CD14-positive monocyte (primary cell): Measurements from ENCODE around the gene GIMAP4. TPM values are rescaled to one million over a fixed set of nuclear protein-coding genes. Genes with fewer than 3 reads are reported as not detected.

Experiments
- DNase-seq, 3 donors: peaks; one replicate each; pipeline ENCODE4 v3.0.0-alpha.2; 2011 to 2022
- H2AFZ ChIP-seq: 2 replicates; pipeline ENCODE4 v1.6.0; 2012; ENCODE audit warnings: mild to moderate bottlenecking, low read depth, low read length, inconsistent platforms; ENCODE audit not compliant: insufficient read depth, poor library complexity, severe bottlenecking
- H3K27ac ChIP-seq, 2 donors: 1 replicate in 1 of 2; 2 replicates in 1 of 2; pipeline ENCODE4 v1.5.1; 2012 to 2013; ENCODE audit warnings: low read length in 2 of 2, control low read depth in 1 of 2, inconsistent platforms in 1 of 2, low read depth in 1 of 2, mild to moderate bottlenecking in 1 of 2
- H3K27me3 ChIP-seq, 2 donors: one replicate each; pipeline versions ENCODE4 v1.6.0 to v1.6.1; 2011 to 2013; ENCODE audit warnings: low read length in 2 of 2; ENCODE audit not compliant: control insufficient read depth in 2 of 2, insufficient read depth in 2 of 2
- H3K36me3 ChIP-seq, 2 donors: replicated peaks in 1 of 2; 1 replicate in 1 of 2; 2 replicates in 1 of 2; pipeline versions ENCODE4 v1.5.1 to v1.6.1; 2012 to 2013; ENCODE audit warnings: low read length in 2 of 2, control low read depth in 1 of 2, inconsistent platforms in 1 of 2, mild to moderate bottlenecking in 1 of 2; ENCODE audit not compliant: insufficient read depth in 2 of 2, control insufficient read depth in 1 of 2
- H3K4me1 ChIP-seq, 2 donors: 1 replicate in 1 of 2; 2 replicates in 1 of 2; pipeline versions ENCODE4 v1.5.1 to v1.6.1; 2012 to 2013; ENCODE audit warnings: low read length in 2 of 2, control low read depth in 1 of 2, inconsistent platforms in 1 of 2, mild to moderate bottlenecking in 1 of 2, moderate library complexity in 1 of 2; ENCODE audit not compliant: insufficient read depth in 2 of 2, control insufficient read depth in 1 of 2
- H3K4me2 ChIP-seq: replicated peaks from 2 replicates; pipeline ENCODE3; 2012; ENCODE audit warnings: low read length, moderate library complexity, mild to moderate bottlenecking; ENCODE audit not compliant: poor library complexity, severe bottlenecking; ENCODE audit errors: extremely low read depth
- H3K4me3 ChIP-seq, 3 experiments: fragments of 200-600 bp in 1 of 3; sonication (generic) in 1 of 3; replicated peaks in 1 of 3; 1 replicate in 2 of 3; 2 replicates in 1 of 3; pipeline ENCODE4 v1.5.1; 2011 to 2013; ENCODE audit warnings: low read length in 3 of 3, mild to moderate bottlenecking in 3 of 3, control low read depth in 2 of 3, low read depth in 2 of 3, inconsistent platforms in 1 of 3, moderate library complexity in 1 of 3
- H3K79me2 ChIP-seq: 2 replicates; pipeline ENCODE4 v1.6.0; 2012; ENCODE audit warnings: mild to moderate bottlenecking, control low read depth, inconsistent platforms, low read length, moderate library complexity; ENCODE audit not compliant: insufficient read depth
- H3K9ac ChIP-seq: 2 replicates; pipeline ENCODE4 v1.6.0; 2017; ENCODE audit warnings: low read length, mild to moderate bottlenecking; ENCODE audit not compliant: insufficient read depth, poor library complexity, severe bottlenecking
- H3K9me3 ChIP-seq, 2 donors: replicated peaks in 1 of 2; 1 replicate in 1 of 2; 2 replicates in 1 of 2; pipeline versions ENCODE4 v1.5.1 to v1.6.1; 2012 to 2013; ENCODE audit warnings: low read length in 2 of 2, control low read depth in 1 of 2; ENCODE audit not compliant: control insufficient read depth in 1 of 2, insufficient read depth in 1 of 2
- H4K20me1 ChIP-seq: 2 replicates; pipeline ENCODE4 v1.6.0; 2012; ENCODE audit warnings: mild to moderate bottlenecking, low read length, control low read depth, moderate library complexity; ENCODE audit not compliant: insufficient read depth
- H3K27ac Mint-ChIP-seq, 7 donors: one replicate each; pipeline ENCODE4 v1.8.0; 2020; ENCODE audit warnings: mild to moderate bottlenecking in 7 of 7, mixed read lengths in 7 of 7, moderate library complexity in 6 of 7, inconsistent platforms in 2 of 7
- H3K27me3 Mint-ChIP-seq, 3 donors: one replicate each; pipeline ENCODE4 v1.8.0; 2021 to 2022; ENCODE audit warnings: low read depth in 3 of 3, mild to moderate bottlenecking in 3 of 3, mixed read lengths in 3 of 3, moderate library complexity in 3 of 3, inconsistent platforms in 1 of 3
- H3K36me3 Mint-ChIP-seq, 2 donors: one replicate each; pipeline ENCODE4 v1.8.0; 2020; ENCODE audit warnings: mixed read lengths in 2 of 2, inconsistent platforms in 1 of 2, mild to moderate bottlenecking in 1 of 2
- H3K4me1 Mint-ChIP-seq: one replicate; pipeline ENCODE4 v1.8.0; 2020; ENCODE audit warnings: mild to moderate bottlenecking, mixed read lengths
- H3K4me3 Mint-ChIP-seq, 2 donors: one replicate each; pipeline ENCODE4 v1.8.0; 2020; ENCODE audit warnings: mild to moderate bottlenecking in 2 of 2, mixed read lengths in 2 of 2, moderate library complexity in 1 of 2
- H3K9me3 Mint-ChIP-seq, 7 donors: one replicate each; pipeline ENCODE4 v1.8.0; 2020 to 2022; ENCODE audit warnings: mixed read lengths in 7 of 7, mild to moderate bottlenecking in 6 of 7, moderate library complexity in 6 of 7, inconsistent platforms in 2 of 7
- WGBS: methylation state at CpG from one replicate; pipeline ENCODE4 v1.1.5; 2013; ENCODE audit warnings: missing lambda C conversion rate; ENCODE audit not compliant: insufficient coverage; 5-methylcytosine and 5-hydroxymethylcytosine counted together
- intact Hi-C, 2 donors: fragments of 100-400 bp; cut with micrococcal nuclease; formaldehyde crosslinking; loops; one replicate each; pipeline versions ENCODE4 v1.15.0 to v1.15.1; 2023
- polyA plus RNA-seq, 3 donors: library from polyadenylated mRNA; depleted of rRNA in 1 of 3; unstranded in 2 of 3; stranded (reverse) in 1 of 3; fragments of 300-500 nt in 2 of 3; fragments of >200 nt in 1 of 3; fragmentation: Illumina TruSeq in 2 of 3; gene quantifications; 1 replicate in 2 of 3; 2 replicates in 1 of 3; pipeline ENCODE4 v1.2.3, GENCODE V29; 2012 to 2021
- TF ChIP-seq, protein P1 (sequence below): fragments of 200-600 bp; IDR thresholded peaks from one replicate; pipeline ENCODE4 v1.8.0; 2022; ENCODE audit warnings: antibody characterized with exemption, mild to moderate bottlenecking

The GIMAP4 gene
- polyA plus RNA-seq, 3 donors = 37.3 to 269 (median 167) TPM

- Histone ChIP-seq H3K27ac (no peak overlapping the region), H3K4me1 (no peaks in the 10 kb centered on the region), H3K27me3 (no peaks in the 10 kb centered on the region), H3K9ac (no peak overlapping the region), H3K4me3 (no peak overlapping the region), H3K36me3 (no peaks in the 10 kb centered on the region), H3K79me2 (no peaks in the 10 kb centered on the region), H4K20me1 (peaks cover 9% of the 10 kb centered on the region), H3K4me2 (no peak overlapping the region), H3K9me3 (no peaks in the 10 kb centered on the region), H2AFZ (no peak overlapping the region)
- DNase-seq = no peak
- H3K27ac Mint-ChIP-seq = no peak overlapping the region
- H3K27me3 Mint-ChIP-seq = no peaks in the 10 kb centered on the region
- TF ChIP-seq, protein P1, sequence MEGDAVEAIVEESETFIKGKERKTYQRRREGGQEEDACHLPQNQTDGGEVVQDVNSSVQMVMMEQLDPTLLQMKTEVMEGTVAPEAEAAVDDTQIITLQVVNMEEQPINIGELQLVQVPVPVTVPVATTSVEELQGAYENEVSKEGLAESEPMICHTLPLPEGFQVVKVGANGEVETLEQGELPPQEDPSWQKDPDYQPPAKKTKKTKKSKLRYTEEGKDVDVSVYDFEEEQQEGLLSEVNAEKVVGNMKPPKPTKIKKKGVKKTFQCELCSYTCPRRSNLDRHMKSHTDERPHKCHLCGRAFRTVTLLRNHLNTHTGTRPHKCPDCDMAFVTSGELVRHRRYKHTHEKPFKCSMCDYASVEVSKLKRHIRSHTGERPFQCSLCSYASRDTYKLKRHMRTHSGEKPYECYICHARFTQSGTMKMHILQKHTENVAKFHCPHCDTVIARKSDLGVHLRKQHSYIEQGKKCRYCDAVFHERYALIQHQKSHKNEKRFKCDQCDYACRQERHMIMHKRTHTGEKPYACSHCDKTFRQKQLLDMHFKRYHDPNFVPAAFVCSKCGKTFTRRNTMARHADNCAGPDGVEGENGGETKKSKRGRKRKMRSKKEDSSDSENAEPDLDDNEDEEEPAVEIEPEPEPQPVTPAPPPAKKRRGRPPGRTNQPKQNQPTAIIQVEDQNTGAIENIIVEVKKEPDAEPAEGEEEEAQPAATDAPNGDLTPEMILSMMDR = no peak
- 100% methylated on average over 2 of the region's 3 CpGs for WGBS
- H3K4me1 Mint-ChIP-seq = peaks cover 3% of the 10 kb centered on the region
- peaks cover 9 to 16% of the 10 kb centered on the region in 2 donors for H3K36me3 Mint-ChIP-seq
- intact Hi-C loops = no loop called here
- no peak overlapping the region for H3K4me3 Mint-ChIP-seq
- peaks cover 0 to 9% (median 0%) of the 10 kb centered on the region in 7 donors for H3K9me3 Mint-ChIP-seq
These were observed 52.9 kb downstream of the GIMAP4 start for GRCh38 chr7:150620061-150620460.

- Histone ChIP-seq H3K9ac (no peak overlapping the region), H4K20me1 (peaks cover 14% of the 10 kb centered on the region), H3K27ac (no peak overlapping the region), H3K4me1 (no peaks in the 10 kb centered on the region), H3K4me3 (no peak overlapping the region), H3K9me3 (no peaks in the 10 kb centered on the region), H3K4me2 (no peak overlapping the region), H2AFZ (no peak overlapping the region), H3K27me3 (no peaks in the 10 kb centered on the region), H3K36me3 (peaks cover 3 to 4% of the 10 kb centered on the region in 2 donors), H3K79me2 (no peaks in the 10 kb centered on the region)
- DNase-seq = no peak
- WGBS = 100% methylated on average over 1 of the region's 3 CpGs
- Mint-ChIP-seq H3K9me3 (peaks cover 0 to 9% (median 0%) of the 10 kb centered on the region in 7 donors), H3K4me1 (peaks cover 7% of the 10 kb centered on the region), H3K27ac (no peak overlapping the region), H3K27me3 (no peaks in the 10 kb centered on the region), H3K4me3 (no peak overlapping the region), H3K36me3 (peaks cover 15 to 22% of the 10 kb centered on the region in 2 donors)
- TF ChIP-seq, protein P1 = no peak
- intact Hi-C loops = no loop called here
These were observed 53.6 kb downstream of the GIMAP4 start for GRCh38 chr7:150620617-150621371.
